SJCRH30 (cell line): ENCODE results near the gene PARD3. TPM values are rescaled to one million over a fixed set of nuclear protein-coding genes. Genes with fewer than 3 reads are reported as not detected.

Source experiments
- DNase-seq, 2 experiments: peaks; one replicate each; pipeline ENCODE4 v3.0.0-alpha.2; 2015 to 2020
- H3K27ac ChIP-seq: fragments of 250-450 bp; sonication (Bioruptor Pico); 2 replicates; pipeline ENCODE4 v1.5.1; 2020; ENCODE audit warnings: mild to moderate bottlenecking, moderate library complexity
- H3K27me3 ChIP-seq: fragments of 250-450 bp; sonication (Bioruptor Pico); 2 replicates; pipeline ENCODE4 v1.5.1; 2020; ENCODE audit warnings: mild to moderate bottlenecking, moderate library complexity
- H3K36me3 ChIP-seq: fragments of 250-450 bp; sonication (Bioruptor Pico); 2 replicates; pipeline ENCODE4 v1.5.1; 2020; ENCODE audit warnings: mild to moderate bottlenecking, moderate library complexity
- H3K4me1 ChIP-seq: fragments of 250-450 bp; sonication (Bioruptor Pico); 2 replicates; pipeline ENCODE4 v1.5.1; 2020; ENCODE audit warnings: mild to moderate bottlenecking, moderate library complexity
- H3K4me3 ChIP-seq: fragments of 250-450 bp; sonication (Bioruptor Pico); 2 replicates; pipeline ENCODE4 v1.5.1; 2020; ENCODE audit warnings: mild to moderate bottlenecking, moderate library complexity
- H3K9me3 ChIP-seq: fragments of 250-450 bp; sonication (Bioruptor Pico); replicated peaks from 2 replicates; pipeline ENCODE4 v1.5.1; 2020; ENCODE audit warnings: mild to moderate bottlenecking, moderate library complexity
- total RNA-seq: library from RNA; depleted of rRNA; stranded (reverse); fragments of >200 nt; shearing (Covaris generic); gene quantifications from 2 replicates; pipeline ENCODE4 v1.2.3, GENCODE V29; 2014

PARD3 gene
- total RNA-seq, 1 experiment from 2014 or later = 58.7 TPM

DNA sequence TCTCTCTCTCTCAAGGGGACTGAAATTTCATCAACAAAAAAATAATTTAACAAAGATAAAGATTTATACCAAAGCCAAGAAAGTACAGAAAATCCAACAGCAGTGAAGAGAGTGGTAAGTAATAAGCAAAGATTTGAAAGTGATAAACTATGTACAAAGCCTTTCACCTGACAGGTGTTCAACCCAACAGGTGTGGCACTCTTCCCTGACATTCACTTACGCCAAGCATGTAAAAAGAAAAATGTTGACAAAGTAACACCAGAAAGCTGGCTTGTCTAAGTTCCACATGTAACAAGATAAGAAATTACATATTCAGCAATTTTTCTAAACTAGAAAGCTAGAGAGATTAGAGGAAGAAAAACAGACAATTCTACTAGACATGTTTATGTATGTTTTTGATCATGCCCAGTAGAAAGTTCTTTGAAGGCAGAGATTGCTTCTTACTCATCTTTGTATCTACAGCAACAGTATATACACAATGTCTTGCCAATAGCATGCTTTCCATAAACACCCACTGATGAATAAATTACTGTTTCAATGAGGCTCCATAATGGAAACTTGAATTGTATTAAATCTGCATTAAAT is 468.5 kb downstream of the PARD3 start:
- DNase-seq = no peak
- H3K36me3 ChIP-seq = peaks cover 6% of the 10 kb centered on the region

DNA sequence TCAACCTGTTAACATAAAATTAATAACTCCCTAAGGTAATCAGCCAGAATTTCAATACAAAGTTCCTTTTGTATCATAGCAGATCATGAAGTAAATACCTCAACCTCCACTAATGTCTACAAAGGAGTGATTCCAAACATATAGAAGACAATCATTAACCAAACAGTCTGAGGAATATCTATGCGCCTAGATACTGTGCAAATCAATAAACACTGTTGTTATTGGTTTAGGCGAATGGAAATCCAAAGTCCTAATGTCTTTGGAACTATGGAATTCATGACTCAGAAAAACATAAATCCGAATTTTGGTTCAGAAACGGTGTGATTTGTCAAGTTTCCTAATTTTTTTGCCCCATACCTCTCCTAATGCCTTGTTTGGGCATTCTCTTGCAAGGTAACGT is 469.7 kb downstream of the PARD3 start:
- H3K36me3 ChIP-seq = peaks cover 6% of the 10 kb centered on the region
- no peak overlapping the region for H3K4me3 ChIP-seq
- H3K27me3 ChIP-seq = no peaks in the 10 kb centered on the region
- H3K27ac ChIP-seq = no peak overlapping the region
- no peak for DNase-seq
- H3K4me1 ChIP-seq = peaks cover 14% of the 10 kb centered on the region
- no peaks in the 10 kb centered on the region for H3K9me3 ChIP-seq

More for the DNA sequence above, 468.5 kb downstream of the PARD3 start:
- H3K9me3 ChIP-seq = no peaks in the 10 kb centered on the region
- H3K4me1 ChIP-seq = peaks cover 9% of the 10 kb centered on the region; the same call in 1 of the 2 replicates
- H3K27me3 ChIP-seq = no peaks in the 10 kb centered on the region
- H3K27ac ChIP-seq = no peak overlapping the region
- no peak overlapping the region for H3K4me3 ChIP-seq

DNA sequence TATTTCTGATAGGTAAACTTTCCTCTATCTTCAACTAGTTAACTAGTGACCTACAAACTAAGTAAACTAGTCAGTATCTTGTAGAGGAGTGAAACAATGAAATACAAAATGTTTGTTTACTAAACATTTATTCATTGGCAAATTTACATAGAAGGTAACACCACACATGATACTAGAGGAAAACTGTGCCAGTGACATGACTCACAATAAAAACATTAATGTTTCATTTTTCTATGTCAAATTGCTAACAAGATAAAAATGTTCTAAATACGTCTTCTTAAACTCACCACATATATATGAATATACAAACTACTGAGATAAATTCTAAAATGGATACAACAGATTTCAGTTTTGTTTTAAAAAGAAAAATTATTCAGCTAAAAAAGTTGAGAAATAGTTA is 471.3 kb downstream of the PARD3 start:
- H3K9me3 ChIP-seq = no peaks in the 10 kb centered on the region
- H3K27me3 ChIP-seq = no peaks in the 10 kb centered on the region
- no peak overlapping the region for H3K4me3 ChIP-seq
- H3K4me1 ChIP-seq = peaks cover 27% of the 10 kb centered on the region
- DNase-seq = no peak
- H3K36me3 ChIP-seq = peaks cover 6% of the 10 kb centered on the region
- H3K27ac ChIP-seq = no peak overlapping the region

DNA sequence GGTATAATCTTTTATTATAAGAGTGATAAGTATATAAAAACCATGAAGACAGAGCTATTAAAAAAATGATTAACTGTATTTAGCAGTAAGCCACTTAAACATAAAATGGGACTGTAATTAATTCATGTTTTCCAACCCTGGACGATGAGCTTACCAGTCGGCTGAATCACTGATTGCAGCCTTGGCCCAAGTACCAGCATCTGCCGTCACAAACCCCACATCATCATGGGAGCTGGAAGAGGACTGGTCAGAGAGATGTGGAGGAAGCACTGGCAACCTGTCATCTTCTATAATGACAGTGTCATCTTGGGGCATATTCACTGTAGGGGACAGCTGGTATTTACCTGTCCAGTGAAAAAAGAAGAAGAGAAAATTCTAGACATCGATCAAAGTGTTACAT is 473.6 kb downstream of the PARD3 start:
- Histone ChIP-seq H3K36me3 (peaks cover 2% of the 10 kb centered on the region; the same call in 1 of the 2 replicates), H3K27ac (no peak overlapping the region), H3K9me3 (no peaks in the 10 kb centered on the region), H3K4me1 (peaks cover 31% of the 10 kb centered on the region), H3K4me3 (no peak overlapping the region), H3K27me3 (no peaks in the 10 kb centered on the region)
- DNase-seq = no peak

DNA sequence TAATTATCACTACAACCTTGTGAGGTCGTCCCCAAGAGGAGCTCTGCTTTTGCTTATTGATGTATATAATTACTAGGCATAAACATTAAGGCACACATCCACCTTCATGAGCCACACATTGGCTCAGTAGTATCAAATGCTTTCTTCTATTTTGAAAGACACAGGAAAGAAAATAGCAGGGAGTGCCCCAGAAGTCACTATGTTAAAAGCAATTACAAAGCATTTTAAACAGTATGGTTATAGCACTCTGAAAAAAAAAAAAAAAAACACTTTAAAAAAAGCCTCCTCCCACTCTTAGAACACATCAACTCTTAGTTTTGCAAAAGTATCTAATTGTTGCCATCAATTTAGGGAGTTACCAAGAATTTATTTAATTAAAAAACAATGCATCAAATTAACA is 474.2 kb downstream of the PARD3 start:
- Histone ChIP-seq H3K4me1 (peaks cover 31% of the 10 kb centered on the region), H3K4me3 (no peak overlapping the region), H3K27ac (no peak overlapping the region), H3K36me3 (peaks cover 2% of the 10 kb centered on the region; the same call in 1 of the 2 replicates), H3K27me3 (no peaks in the 10 kb centered on the region), H3K9me3 (no peaks in the 10 kb centered on the region)
- DNase-seq = no peak

DNA sequence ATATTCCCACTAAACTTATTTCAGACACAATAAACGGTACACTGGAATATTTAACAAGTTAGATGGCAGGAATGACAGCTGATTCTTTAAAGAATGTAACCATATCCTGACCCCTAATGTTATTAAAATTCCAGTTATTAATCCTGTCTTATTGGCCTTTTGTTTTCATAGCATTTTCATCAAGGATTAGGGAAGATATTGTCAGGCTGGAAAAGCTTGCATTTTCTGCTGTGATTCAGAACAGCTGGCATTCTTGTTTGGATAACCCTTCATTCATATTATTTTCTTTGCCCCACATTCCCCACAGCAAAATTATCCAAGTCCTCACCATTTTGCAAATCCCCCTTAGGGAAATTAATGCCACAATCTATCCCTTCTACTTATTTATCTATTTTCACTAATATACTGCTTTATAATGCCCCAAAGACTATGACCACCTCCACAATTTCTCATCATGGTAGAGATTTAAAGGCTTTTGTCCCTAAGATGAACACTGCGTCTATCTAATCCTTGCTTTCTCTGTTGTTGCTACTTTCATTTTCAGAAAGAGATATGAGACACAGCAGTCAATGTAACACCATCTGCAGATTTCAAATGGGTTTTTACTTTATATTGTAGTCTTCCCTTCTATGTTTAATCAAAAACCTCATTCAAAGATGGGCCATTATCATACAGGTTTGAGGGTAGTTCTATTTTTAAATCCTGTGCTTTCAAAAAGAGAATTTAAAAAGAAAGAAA is 475.1 kb downstream of the PARD3 start:
- H3K4me1 ChIP-seq = peaks cover 31% of the 10 kb centered on the region
- no peaks in the 10 kb centered on the region for H3K27me3 ChIP-seq
- peak overlapping the region; percentile 35 for H3K27ac ChIP-seq
- H3K36me3 ChIP-seq = no peaks in the 10 kb centered on the region
- H3K4me3 ChIP-seq = peak overlapping the region; percentile 9; the same call in 1 of the 2 replicates
- no peaks in the 10 kb centered on the region for H3K9me3 ChIP-seq
- peak; percentile 29 to 69 for DNase-seq

DNA sequence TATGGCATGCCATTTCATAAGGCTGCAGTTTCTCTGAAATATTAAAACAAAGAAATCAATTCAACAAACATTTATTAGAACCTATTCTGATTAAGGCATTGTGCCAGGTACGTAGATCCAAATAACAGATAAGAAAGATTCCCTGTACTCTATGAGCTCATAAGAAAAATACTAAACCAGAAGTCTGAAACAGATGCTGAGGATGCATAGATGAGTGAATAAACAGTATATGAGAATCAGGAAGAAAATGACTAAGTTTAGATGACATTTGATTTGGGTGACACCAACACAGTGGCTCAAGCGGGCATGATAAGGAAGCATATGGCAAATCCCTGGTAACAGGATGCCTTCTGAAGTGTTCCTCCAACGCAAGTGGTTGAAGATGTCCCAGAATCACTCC is 477.2 kb downstream of the PARD3 start:
- Histone ChIP-seq H3K36me3 (no peaks in the 10 kb centered on the region), H3K27me3 (no peaks in the 10 kb centered on the region), H3K9me3 (no peaks in the 10 kb centered on the region), H3K4me3 (no peak overlapping the region), H3K27ac (no peak overlapping the region), H3K4me1 (peaks cover 22% of the 10 kb centered on the region)
- DNase-seq = no peak

DNA sequence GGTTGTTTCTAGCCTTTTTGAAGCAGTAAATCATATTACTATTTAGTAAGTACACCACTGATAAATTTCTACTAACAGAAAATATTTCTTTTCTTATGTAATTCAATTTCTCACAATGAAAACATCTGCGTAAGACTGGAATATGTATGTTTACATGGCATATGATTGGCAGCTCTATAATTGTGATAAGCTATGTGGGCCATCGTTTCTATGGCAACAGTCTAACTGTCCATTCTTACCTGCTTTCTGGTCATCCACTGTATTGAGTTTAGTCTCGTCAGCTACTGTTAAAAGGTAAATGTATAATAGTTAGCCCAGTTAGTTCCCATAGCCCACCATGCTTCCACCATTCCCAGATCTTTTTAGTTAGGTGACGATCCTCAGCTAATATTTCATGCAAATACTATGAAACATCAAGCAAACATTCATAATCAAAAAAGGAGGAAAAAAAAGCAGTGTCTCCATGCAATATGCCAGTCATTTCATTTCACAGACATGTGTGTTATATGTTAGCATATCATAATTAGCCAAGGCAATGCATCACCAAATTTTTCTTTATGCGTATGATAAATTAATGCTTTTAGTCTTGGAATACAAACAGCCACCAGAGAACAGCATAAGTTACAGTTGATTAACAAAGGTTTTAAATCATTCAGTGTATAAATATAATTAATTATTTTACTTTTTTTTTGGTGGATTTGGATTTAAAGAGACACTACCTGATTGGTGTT is 479.0 kb downstream of the PARD3 start:
- Histone ChIP-seq H3K4me1 (peaks cover 22% of the 10 kb centered on the region), H3K36me3 (0 out of 2 replicates have a peak, but pooled peaks cover 5% of the 10 kb centered on the region), H3K27me3 (no peaks in the 10 kb centered on the region), H3K9me3 (no peaks in the 10 kb centered on the region), H3K27ac (no peak overlapping the region), H3K4me3 (no peak overlapping the region)
- DNase-seq = no peak

DNA sequence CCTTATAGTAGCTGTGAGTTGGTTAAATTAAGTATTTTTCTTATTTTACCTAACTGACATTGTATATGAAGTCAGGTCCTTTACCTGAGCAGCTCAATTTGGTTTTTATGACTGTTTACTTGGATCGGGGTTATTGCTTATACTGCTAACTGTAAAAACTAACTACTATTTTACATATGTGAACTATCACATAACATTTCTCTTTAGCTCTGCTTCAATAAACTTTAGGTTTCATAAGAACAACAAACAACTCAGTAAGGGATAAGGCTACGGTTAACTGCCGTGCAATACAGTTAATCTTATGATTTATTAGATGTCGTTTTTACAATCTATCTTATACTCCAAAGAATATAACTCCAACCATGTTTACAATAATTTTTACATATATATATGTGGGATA is 480.2 kb downstream of the PARD3 start:
- DNase-seq = no peak
- Histone ChIP-seq H3K9me3 (no peaks in the 10 kb centered on the region), H3K4me3 (no peak overlapping the region), H3K27ac (no peak overlapping the region), H3K4me1 (peaks cover 12% of the 10 kb centered on the region), H3K27me3 (no peaks in the 10 kb centered on the region), H3K36me3 (peaks cover 12% of the 10 kb centered on the region)

DNA sequence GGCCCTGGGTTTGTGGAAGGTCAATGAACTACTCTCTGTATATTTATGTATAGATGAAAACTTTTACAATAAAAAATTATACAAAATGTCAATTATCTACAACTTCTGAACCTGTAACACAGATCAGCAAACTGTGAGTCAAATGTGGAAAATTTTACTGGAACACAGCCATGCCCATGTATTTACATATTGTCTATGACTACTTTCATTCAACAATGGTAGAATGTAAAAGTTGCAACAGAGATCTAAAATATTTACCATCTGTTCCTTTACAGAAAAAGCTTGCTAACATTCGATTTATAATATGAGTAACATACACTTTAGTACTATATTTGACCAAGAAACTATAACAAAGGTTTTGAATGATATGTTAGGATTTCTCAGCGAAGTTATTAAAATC is 481.6 kb downstream of the PARD3 start:
- H3K27me3 ChIP-seq = no peaks in the 10 kb centered on the region
- DNase-seq = no peak
- peaks cover 4% of the 10 kb centered on the region; the same call in 1 of the 2 replicates for H3K4me1 ChIP-seq
- peaks cover 12% of the 10 kb centered on the region for H3K36me3 ChIP-seq
- no peak overlapping the region for H3K27ac ChIP-seq
- no peaks in the 10 kb centered on the region for H3K9me3 ChIP-seq
- H3K4me3 ChIP-seq = no peak overlapping the region

DNA sequence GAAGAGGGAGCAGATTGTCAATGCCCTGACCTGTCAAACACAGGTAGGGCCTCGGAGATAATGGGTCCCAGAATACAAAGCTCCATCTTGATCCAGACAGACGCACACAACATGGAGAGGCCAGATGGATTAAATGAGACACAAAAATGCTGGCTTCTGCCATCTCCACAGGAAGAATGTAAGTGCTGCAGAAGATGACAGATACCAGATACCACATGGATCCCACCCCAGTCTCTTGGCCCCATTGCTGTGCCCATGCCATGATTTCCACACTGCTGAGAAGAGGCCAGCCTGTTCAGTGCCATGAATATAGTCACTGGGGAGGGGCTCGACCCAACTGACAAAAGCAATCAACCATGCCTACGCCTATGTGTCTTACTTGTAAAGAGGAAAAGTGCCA is 487.9 kb downstream of the PARD3 start:
- Histone ChIP-seq H3K27ac (no peak overlapping the region), H3K9me3 (no peaks in the 10 kb centered on the region), H3K4me1 (peaks cover 9% of the 10 kb centered on the region; the same call in 1 of the 2 replicates), H3K27me3 (no peaks in the 10 kb centered on the region), H3K36me3 (peaks cover 10% of the 10 kb centered on the region), H3K4me3 (no peak overlapping the region)
- no peak for DNase-seq

DNA sequence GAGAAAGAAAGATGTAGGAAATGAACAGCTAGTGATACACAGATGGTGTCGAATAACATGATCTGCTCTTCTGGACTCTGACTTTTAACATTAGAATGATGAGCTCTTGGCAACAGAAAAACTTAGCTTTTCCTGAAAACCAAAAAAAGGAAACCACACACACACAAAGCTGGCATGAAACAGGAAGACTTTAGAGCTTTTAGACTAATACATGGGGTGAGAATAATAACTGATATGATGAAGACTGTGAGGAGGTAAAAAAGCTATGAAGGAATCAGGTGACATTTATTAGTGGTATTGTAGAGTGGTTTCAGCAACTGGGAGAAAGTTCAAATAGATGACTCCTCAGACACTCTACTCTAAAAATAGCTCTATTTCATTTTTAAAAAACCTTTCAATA is 491.9 kb downstream of the PARD3 start:
- Histone ChIP-seq H3K36me3 (no peaks in the 10 kb centered on the region), H3K9me3 (no peaks in the 10 kb centered on the region), H3K4me1 (peaks cover 20% of the 10 kb centered on the region), H3K27ac (no peak overlapping the region), H3K4me3 (no peak overlapping the region), H3K27me3 (no peaks in the 10 kb centered on the region)
- DNase-seq = no peak

DNA sequence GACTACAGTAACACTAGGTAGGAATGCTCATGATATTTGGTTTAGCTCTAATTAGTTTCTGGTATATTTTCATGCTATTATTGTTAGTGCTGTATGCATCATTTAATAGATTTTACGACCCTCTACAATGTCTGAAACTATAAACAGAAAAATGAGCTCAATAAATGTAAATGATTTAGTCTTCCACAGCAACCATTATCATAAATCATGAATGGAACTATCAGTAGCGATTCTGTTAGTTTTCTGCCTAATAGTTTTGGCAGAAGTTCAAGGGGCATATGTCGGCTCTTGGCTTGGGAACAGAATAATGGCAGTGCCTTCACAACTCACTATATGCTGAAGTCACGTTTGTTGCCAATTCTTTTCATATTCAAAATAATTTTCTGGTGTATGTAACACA is 494.8 kb downstream of the PARD3 start:
- Histone ChIP-seq H3K9me3 (no peaks in the 10 kb centered on the region), H3K4me3 (no peak overlapping the region), H3K36me3 (peaks cover 10% of the 10 kb centered on the region), H3K27ac (no peak overlapping the region), H3K4me1 (peaks cover 20% of the 10 kb centered on the region), H3K27me3 (no peaks in the 10 kb centered on the region)
- DNase-seq = no peak

DNA sequence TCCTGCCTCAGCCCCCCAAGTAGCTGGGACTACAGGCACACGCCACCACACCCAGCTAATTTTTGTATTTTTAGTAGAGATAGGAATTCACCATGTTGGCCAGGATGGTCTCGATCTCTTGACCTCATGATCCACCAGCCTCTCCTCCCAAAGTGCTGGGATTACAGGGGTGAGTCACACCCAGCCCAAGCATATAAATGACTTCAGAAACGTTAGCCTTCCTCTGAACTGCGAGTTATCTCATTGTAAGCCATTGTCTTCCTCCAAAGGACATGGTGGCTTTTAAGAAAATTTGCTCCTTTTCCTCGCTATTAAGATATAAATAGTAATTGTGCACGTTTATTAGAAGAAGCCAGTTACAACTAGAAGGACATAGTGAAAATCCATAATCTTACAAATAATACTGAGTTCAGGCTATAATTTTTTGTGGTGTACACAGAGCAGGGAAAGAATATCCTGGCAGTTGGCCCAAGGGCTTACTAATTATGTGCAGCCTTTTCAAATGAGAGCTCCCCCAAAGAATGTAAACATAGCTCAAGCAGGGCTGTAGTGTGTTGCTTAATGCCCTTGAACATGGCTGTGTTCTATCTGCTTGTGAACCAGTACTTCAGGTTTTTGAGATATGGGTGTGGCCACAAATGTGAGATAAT is 495.8 kb downstream of the PARD3 start:
- Histone ChIP-seq H3K27me3 (no peaks in the 10 kb centered on the region), H3K36me3 (peaks cover 10% of the 10 kb centered on the region), H3K4me1 (peaks cover 20% of the 10 kb centered on the region), H3K9me3 (no peaks in the 10 kb centered on the region), H3K4me3 (no peak overlapping the region), H3K27ac (peak overlapping the region; percentile 9; the same call in 1 of the 2 replicates)
- peak; percentile 58 to 71 for DNase-seq

DNA sequence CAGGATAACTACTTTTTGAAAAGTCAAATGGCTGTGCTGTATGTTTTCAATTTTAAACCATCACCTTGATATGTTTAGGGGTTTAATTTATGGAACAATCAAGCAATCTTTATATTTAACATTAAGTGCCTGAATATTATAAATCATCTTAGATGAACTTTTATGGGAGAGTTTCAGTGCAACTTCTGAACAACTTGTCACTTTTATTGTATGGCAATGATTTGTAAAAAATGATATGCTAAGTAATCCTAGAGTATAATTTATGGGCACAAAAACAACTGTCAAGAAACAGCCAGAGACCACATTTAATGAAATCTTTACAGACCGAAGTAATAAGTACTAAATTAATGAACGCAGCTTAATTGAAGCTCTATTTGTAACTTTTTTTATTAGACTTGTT is 498.9 kb downstream of the PARD3 start:
- peaks cover 10% of the 10 kb centered on the region for H3K36me3 ChIP-seq
- no peak overlapping the region for H3K27ac ChIP-seq
- DNase-seq = no peak
- peaks cover 11% of the 10 kb centered on the region for H3K4me1 ChIP-seq
- no peaks in the 10 kb centered on the region for H3K27me3 ChIP-seq
- H3K4me3 ChIP-seq = no peak overlapping the region
- no peaks in the 10 kb centered on the region for H3K9me3 ChIP-seq
